K562 (cell line): ENCODE data around the gene THADA. TPM values are rescaled to one million over a fixed set of nuclear protein-coding genes. Genes with fewer than 3 reads are reported as not detected.

ENCODE experiments used
- ATAC-seq: fragments of 200-7000 bp; cut with Tn5 transposase; 3 replicates; pipeline ENCODE4 v1.9.1; 2020; ENCODE audit warnings: moderate library complexity
- BruUV-seq: library from RNA; stranded (reverse); fragments of 400-500 nt; replicated peaks from 2 replicates; lab custom pipeline; 2021; lab: Mats Ljungman, UMichigan
- CTCF ChIA-PET: fragments of 300-600 bp; formaldehyde crosslinking; extraction: SDS; loops from one replicate; lab custom pipeline; 2021; ENCODE audit warnings: low intra/inter-chr PET ratio; lab: Yijun Ruan, JAX
- POLR2A ChIA-PET: fragments of 300-600, 350-650 bp; sonication (Branson Sonifier 250); formaldehyde crosslinking; extraction: SDS; loops from one replicate; lab custom pipeline; 2021; ENCODE audit warnings: antibody characterized with exemption, inconsistent platforms; lab: Yijun Ruan, JAX
- DNase-seq, 4 experiments: peaks; one replicate each; pipeline versions ENCODE4 v3.0.0 to v3.0.0-alpha.2; 2011 to 2018; ENCODE audit warnings: low spot score in 3 of 4, mixed read lengths in 3 of 4; ENCODE audit errors: extremely low read depth in 1 of 4
- FAIRE-seq: peaks from 2 replicates; lab custom pipeline; 2011; peaks lifted over from hg19 to GRCh38; lab: Jason Lieb, UNC
- H2AFZ ChIP-seq: 2 replicates; pipeline ENCODE4 v1.6.0; 2011; ENCODE audit warnings: low read depth, low read length, control low read depth, inconsistent platforms
- H3K27ac ChIP-seq: fragments of 200-600 bp; 3 replicates; pipeline ENCODE4 v1.8.0; 2011; ENCODE audit warnings: low read depth, mild to moderate bottlenecking, control low read depth, inconsistent platforms, low read length, moderate library complexity, mixed read lengths; ENCODE audit errors: extremely low read depth
- H3K27me3 ChIP-seq, 2 experiments: fragments of 300-600 bp in 1 of 2; 2 replicates in 1 of 2; 3 replicates in 1 of 2; pipeline versions ENCODE4 v1.6.0 to v1.8.0; 2011; ENCODE audit warnings: inconsistent platforms in 2 of 2, low read length in 2 of 2, mild to moderate bottlenecking in 1 of 2, mixed read lengths in 1 of 2, moderate library complexity in 1 of 2; ENCODE audit not compliant: control insufficient read depth in 2 of 2, insufficient read depth in 2 of 2
- H3K36me3 ChIP-seq: fragments of 300-600 bp; 3 replicates; pipeline ENCODE4 v1.8.0; 2011; ENCODE audit warnings: mild to moderate bottlenecking, low read length, inconsistent platforms; ENCODE audit not compliant: control insufficient read depth, insufficient read depth
- H3K4me1 ChIP-seq, 2 experiments: fragments of 200-600 bp in 1 of 2; replicated peaks in 1 of 2; 2 replicates in 1 of 2; 3 replicates in 1 of 2; pipeline versions ENCODE4 v1.5.1 to v1.8.0; 2011; ENCODE audit warnings: inconsistent platforms in 2 of 2, low read length in 2 of 2, mild to moderate bottlenecking in 1 of 2, mixed read lengths in 1 of 2, moderate library complexity in 1 of 2; ENCODE audit not compliant: control insufficient read depth in 2 of 2, insufficient read depth in 2 of 2
- H3K4me2 ChIP-seq: 2 replicates; pipeline ENCODE4 v1.6.1; 2011; ENCODE audit warnings: low read length, control low read depth, inconsistent platforms, mixed read lengths; ENCODE audit not compliant: insufficient read depth
- H3K4me3 ChIP-seq: fragments of 200-600 bp; sonication (generic), shearing (Covaris generic); 2 replicates; pipeline ENCODE4 v1.5.1; 2016; ENCODE audit warnings: control low read depth, inconsistent platforms
- H3K79me2 ChIP-seq: fragments of 200-600 bp; 3 replicates; pipeline ENCODE4 v1.8.0; 2011; ENCODE audit warnings: low read length, inconsistent platforms; ENCODE audit not compliant: control insufficient read depth, insufficient read depth
- H3K9ac ChIP-seq, 2 experiments: 2 replicates each; pipeline versions ENCODE4 v1.6.0 to v1.6.1; 2011; ENCODE audit warnings: low read depth in 2 of 2, low read length in 2 of 2, control low read depth in 1 of 2, inconsistent platforms in 1 of 2, mild to moderate bottlenecking in 1 of 2, mixed read lengths in 1 of 2; ENCODE audit not compliant: insufficient read depth in 1 of 2
- H3K9me1 ChIP-seq: one replicate; pipeline ENCODE4 v1.6.0; 2011; ENCODE audit warnings: inconsistent platforms, mild to moderate bottlenecking, low read length, moderate library complexity; ENCODE audit not compliant: control insufficient read depth, insufficient read depth
- H3K9me3 ChIP-seq: replicated peaks from 2 replicates; pipeline ENCODE4 v1.5.1; 2011; ENCODE audit warnings: low read depth, low read length, inconsistent platforms; ENCODE audit not compliant: control insufficient read depth, insufficient read depth
- H4K20me1 ChIP-seq: replicated peaks from 2 replicates; pipeline ENCODE4 v1.6.1; 2011; ENCODE audit warnings: low read length, inconsistent platforms, mixed read lengths; ENCODE audit not compliant: control insufficient read depth, insufficient read depth
- HDAC3 ChIP-seq: fragments of 450-650 bp; IDR thresholded peaks from 2 replicates; pipeline ENCODE4 v1.6.1; 2018; ENCODE audit warnings: borderline replicate concordance, mild to moderate bottlenecking, moderate library complexity; ENCODE audit not compliant: partially characterized antibody
- MTA1 ChIP-seq: fragments of 450-650 bp; IDR thresholded peaks from 2 replicates; pipeline ENCODE4 v1.6.1; 2017; ENCODE audit warnings: borderline replicate concordance
- NFXL1 ChIP-seq: fragments of 450-650 bp; formaldehyde crosslinking; IDR thresholded peaks from 2 replicates; pipeline ENCODE4 v1.4.0; 2021; ENCODE audit warnings: mild to moderate bottlenecking
- SMARCA5 ChIP-seq: fragments of 450-650 bp; IDR thresholded peaks from 2 replicates; pipeline ENCODE4 v1.6.1; 2016
- SOX6 ChIP-seq: fragments of 450-650 bp; IDR thresholded peaks from 2 replicates; pipeline ENCODE4 v1.6.1; 2014; ENCODE audit warnings: mild to moderate bottlenecking
- SRSF7 ChIP-seq: fragments of 200-400 bp; formaldehyde crosslinking; optimal IDR thresholded peaks from 2 replicates; pipeline ENCODE3; 2017; ENCODE audit warnings: mild to moderate bottlenecking, low read depth, low read length
- TEAD2 ChIP-seq: fragments of 450-650 bp; IDR thresholded peaks from 2 replicates; pipeline ENCODE4 v1.6.1; 2016; ENCODE audit warnings: missing genetic modification characterization, control low read depth, missing compliant biosample characterization
- ZNF561 ChIP-seq: fragments of 450-650 bp; formaldehyde crosslinking; conservative IDR thresholded peaks from 2 replicates; pipeline ENCODE4 v1.4.0; 2020; ENCODE audit warnings: mild to moderate bottlenecking, moderate library complexity
- WGBS: fragments of 100-300 bp; shearing (Covaris generic); methylation state at CpG from one replicate; pipeline ENCODE4 v1.1.6; 2016; ENCODE audit warnings: low coverage, mixed read lengths; ENCODE audit not compliant: insufficient coverage; ENCODE audit errors: missing lambda C conversion rate; 5-methylcytosine and 5-hydroxymethylcytosine counted together
- in situ Hi-C: fragments of 300-500 bp; cut with MboI; formaldehyde crosslinking; loops from 4 replicates; pipeline ENCODE4 v1.15.0; 2018; ENCODE audit warnings: inconsistent platforms, mixed read lengths
- intact Hi-C: fragments of 100-400 bp; cut with micrococcal nuclease; formaldehyde crosslinking; loops from 2 replicates; pipeline ENCODE4 v1.14.2; 2022
- polyA plus RNA-seq, 8 experiments: library from polyadenylated mRNA; depleted of rRNA in 4 of 8; stranded (reverse) in 5 of 8; unstranded in 3 of 8; fragments of >200 nt; fragmentation: Nextera tagmentation in 2 of 8; fragmentation: Illumina TruSeq in 1 of 8; extraction: Ambion mirVana in 2 of 8; extraction: Trizol in 1 of 8; gene quantifications; 2 replicates each; pipeline versions ENCODE4 v1.2.1 to v1.2.3, GENCODE V29; 2011 to 2014; ENCODE audit warnings: inconsistent platforms in 1 of 8, missing spikeins in 1 of 8
- total RNA-seq, 7 experiments: library from RNA; depleted of rRNA in 6 of 7; stranded (reverse); fragments of >200 nt in 6 of 7; fragmentation: Illumina TruSeq in 2 of 7; extraction: Trizol in 2 of 7; gene quantifications; 2 replicates each; pipeline versions ENCODE4 v1.2.1 to v1.2.3, GENCODE V29; 2011 to 2021; ENCODE audit warnings: low replicate concordance in 1 of 7
- TF ChIP-seq, protein P1 (sequence below): IDR thresholded peaks from 2 replicates; pipeline ENCODE4 v1.6.1; 2011; ENCODE audit not compliant: insufficient read length; ENCODE audit errors: extremely low read depth
- TF ChIP-seq, protein P2 (sequence below), 2 experiments: fragments of 250-450 bp in 1 of 2; fragments of 450-650 bp in 1 of 2; sonication (Bioruptor Pico) in 1 of 2; IDR thresholded peaks; 2 replicates each; pipeline versions ENCODE4 v1.6.1 to v1.8.0; 2016 to 2021; ENCODE audit warnings: mild to moderate bottlenecking in 2 of 2, moderate library complexity in 2 of 2, missing compliant biosample characterization in 1 of 2, missing genetic modification characterization in 1 of 2

The THADA gene
- total and polyA plus RNA-seq, 9 of the 15 experiments (the other 6 are each of a cell fraction or from before 2014, with no cell fraction given), result 17.8 to 34.7 (median 31.9) TPM

DNA sequence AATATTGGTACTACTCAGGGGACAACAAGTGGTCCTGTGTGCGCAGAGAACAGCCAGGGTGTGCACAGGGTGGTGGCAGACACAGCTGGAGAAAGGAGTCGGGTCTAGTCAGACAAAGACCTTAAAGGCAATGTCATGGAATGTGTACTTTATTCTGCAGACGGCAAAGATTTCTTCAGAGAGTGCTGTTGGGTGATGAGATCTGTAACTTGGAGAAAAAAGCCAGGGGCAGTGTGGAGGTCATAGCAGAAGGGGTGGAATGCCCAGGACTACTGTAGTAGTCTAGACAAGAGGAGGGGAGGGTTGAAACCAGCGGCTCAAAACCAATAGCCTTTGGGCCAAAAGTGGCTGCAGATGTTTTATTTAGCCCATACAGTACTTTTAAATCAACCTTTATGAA, 248.1 kb downstream of the THADA start:
- ATAC-seq, result peak; percentile 19; the same call in 1 of the 3 replicates
- Histone ChIP-seq H3K4me3 (no peak overlapping the region), H3K9me1 (no peaks in the 10 kb centered on the region), H3K27me3 (no peaks in the 10 kb centered on the region), H3K4me1 (peaks cover 12 to 31% of the 10 kb centered on the region in 2 experiments), H3K27ac (no peak overlapping the region), H4K20me1 (no peaks in the 10 kb centered on the region), H3K9me3 (no peaks in the 10 kb centered on the region), H3K4me2 (no peak overlapping the region), H3K9ac (no peak overlapping the region), H3K36me3 (no peaks in the 10 kb centered on the region; the same call in 2 of the 3 replicates), H3K79me2 (no peaks in the 10 kb centered on the region), H2AFZ (no peak overlapping the region)
- TF ChIP-seq MTA1 (no peak), ZNF561 (no peak), HDAC3 (no peak), NFXL1 (CRISPR knock-in tag) (no peak), SRSF7 (no peak), SMARCA5 (no peak), SOX6 (no peak), TEAD2 (tag) (no peak)
- TF ChIP-seq, protein P1, sequence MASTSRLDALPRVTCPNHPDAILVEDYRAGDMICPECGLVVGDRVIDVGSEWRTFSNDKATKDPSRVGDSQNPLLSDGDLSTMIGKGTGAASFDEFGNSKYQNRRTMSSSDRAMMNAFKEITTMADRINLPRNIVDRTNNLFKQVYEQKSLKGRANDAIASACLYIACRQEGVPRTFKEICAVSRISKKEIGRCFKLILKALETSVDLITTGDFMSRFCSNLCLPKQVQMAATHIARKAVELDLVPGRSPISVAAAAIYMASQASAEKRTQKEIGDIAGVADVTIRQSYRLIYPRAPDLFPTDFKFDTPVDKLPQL, result no peak
- TF ChIP-seq, protein P2, sequence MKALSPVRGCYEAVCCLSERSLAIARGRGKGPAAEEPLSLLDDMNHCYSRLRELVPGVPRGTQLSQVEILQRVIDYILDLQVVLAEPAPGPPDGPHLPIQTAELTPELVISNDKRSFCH (CRISPR knock-in tag; IDR thresholded peaks at IDR 0.05), result no peak
- TF ChIP-seq, protein P2 (tag; IDR thresholded peaks at IDR 0.05), result no peak
- BruUV-seq, result no TSS peak
- WGBS, result 69% methylated on average over 4 of the region's 4 CpGs
- in situ Hi-C loops, result no loop called here
- FAIRE-seq, result no peak
- POLR2A ChIA-PET, result no interaction called here
- intact Hi-C loops, result no loop called here
- no peak for DNase-seq
- CTCF ChIA-PET, result no interaction called here
